ENCODE measurements around the gene TMEM101.

TMEM101 gene

DNA sequence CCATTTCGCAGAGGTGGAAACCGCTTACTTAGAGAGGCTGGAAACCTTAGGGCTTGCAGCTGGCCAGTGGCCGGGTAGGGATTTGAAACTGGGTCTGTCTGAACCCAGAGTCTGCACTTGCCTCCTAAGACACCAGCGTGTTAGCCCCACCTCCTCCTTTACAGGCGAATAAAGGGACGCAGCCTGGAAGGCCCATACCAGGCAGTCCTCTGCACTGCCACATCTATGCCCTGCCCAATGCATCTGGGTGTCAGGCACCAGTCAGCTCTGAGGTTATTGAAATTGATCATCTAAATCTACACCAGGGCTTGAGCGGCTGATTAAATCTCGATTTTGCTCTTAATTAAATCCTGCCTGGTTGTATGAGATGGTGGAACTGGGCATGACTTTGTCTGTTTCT is 30.2 kb downstream of the TMEM101 start:
- peak overlapping the region; percentile 37 for H2AFZ ChIP-seq (ENCODE audit: low read depth, low read length)
- no peak overlapping the region for H3K27ac ChIP-seq (ENCODE audit: low read length, poor library complexity, severe bottlenecking)
- no peak overlapping the region for H2AK5ac ChIP-seq (ENCODE audit: low read length, severe bottlenecking)
- no peak overlapping the region for H2BK5ac ChIP-seq (ENCODE audit: low read depth, low read length, poor library complexity, severe bottlenecking)
- H3K4me2 ChIP-seq (ENCODE audit: low read length, poor library complexity, severe bottlenecking) = peak overlapping the region; percentile 97
- no peak overlapping the region for H2BK12ac ChIP-seq (ENCODE audit: low read length in 2 of 2)
- no peak overlapping the region for H2BK120ac ChIP-seq (ENCODE audit: low read depth, low read length)
- H3K36me3 ChIP-seq (ENCODE audit: control insufficient read depth in 1 of 2, insufficient read depth in 2 of 2, low read depth in 1 of 2, low read length in 2 of 2) = no peaks in the 10 kb centered on the region
- H3K14ac ChIP-seq (ENCODE audit: low read length in 2 of 2) = no peak overlapping the region
- 40% methylated on average over 8 of the region's 8 CpGs for WGBS
- H4K91ac ChIP-seq (ENCODE audit: low read length) = no peak overlapping the region
- peaks cover 43 to 45% of the 10 kb centered on the region in 2 experiments for H3K27me3 ChIP-seq (ENCODE audit: control insufficient read depth in 1 of 2, insufficient read depth in 1 of 2, low read length in 2 of 2)
- no peak overlapping the region for H4K8ac ChIP-seq (ENCODE audit: low read length)
- no peak for DNase-seq
- no peak overlapping the region for H3K23ac ChIP-seq (ENCODE audit: low read length in 2 of 2)
- no peak overlapping the region for H3K18ac ChIP-seq (ENCODE audit: low read depth in 1 of 2, low read length in 2 of 2)
- H3K9me3 ChIP-seq (ENCODE audit: control insufficient read depth, low read length) = no peaks in the 10 kb centered on the region
- H3K4me3 ChIP-seq (ENCODE audit: insufficient read depth in 1 of 2, low read depth in 1 of 2, low read length in 2 of 2) = peak overlapping the region in 1 of 2 experiments; percentile 70
- H3K4ac ChIP-seq (ENCODE audit: low read depth in 1 of 2, low read length in 2 of 2) = no peak overlapping the region
- peak overlapping the region; percentile 71 for H3K9ac ChIP-seq (ENCODE audit: low read length)
- H3K4me1 ChIP-seq (ENCODE audit: control insufficient read depth, insufficient read depth, low read depth, low read length) = peaks cover 12% of the 10 kb centered on the region
- no peaks in the 10 kb centered on the region for H3K79me1 ChIP-seq (replicated peaks; ENCODE audit: low read length, poor library complexity, severe bottlenecking)
- H2BK15ac ChIP-seq (ENCODE audit: low read depth, poor library complexity, severe bottlenecking) = no peak overlapping the region

DNA sequence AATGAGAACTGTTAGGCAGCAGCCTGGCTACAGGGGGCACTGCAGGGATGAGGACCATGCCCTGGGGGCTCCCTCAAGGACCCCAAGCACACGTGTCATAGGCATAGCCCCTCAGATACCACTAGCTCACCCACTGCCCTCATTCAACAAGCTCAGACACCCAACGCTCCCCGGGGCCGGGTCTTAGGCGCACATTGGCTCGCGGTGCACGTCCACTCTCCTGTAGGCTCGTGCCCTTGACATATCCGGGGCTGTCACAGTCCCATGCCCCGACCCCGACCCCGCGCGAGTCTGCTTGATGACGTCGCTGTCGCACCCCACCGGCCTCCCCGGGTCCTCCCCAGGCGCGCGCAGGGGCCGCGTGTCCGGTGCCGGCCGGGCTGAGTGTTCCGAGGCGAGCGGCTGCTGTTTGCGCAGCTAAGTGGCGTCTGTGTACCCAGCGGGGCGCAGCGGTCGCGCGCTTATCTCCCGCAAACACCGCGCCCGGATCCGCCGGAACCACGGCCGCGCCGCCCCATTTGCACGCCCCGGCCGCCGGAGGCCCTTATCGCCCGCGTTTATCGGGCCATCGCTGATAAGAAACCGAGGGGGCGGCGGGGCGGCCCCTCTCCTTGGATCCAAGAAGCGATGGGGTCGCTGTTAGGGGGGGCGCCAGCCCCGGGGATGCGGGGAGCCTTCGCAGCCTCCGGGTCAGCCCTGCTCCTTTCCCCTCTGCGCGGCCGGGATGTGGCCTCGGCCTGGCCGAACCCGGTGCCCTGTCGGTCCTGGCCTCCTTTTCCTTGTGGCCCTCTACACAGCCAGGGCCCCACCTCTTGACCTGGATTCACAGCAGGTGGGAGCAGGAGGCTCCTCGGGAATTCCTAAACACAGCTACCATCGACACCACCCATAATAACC is 31.0 kb downstream of the TMEM101 start:
- 1% methylated on average over 78 of the region's 78 CpGs for WGBS
- no peaks in the 10 kb centered on the region for H3K36me3 ChIP-seq (ENCODE audit: control insufficient read depth in 1 of 2, insufficient read depth in 2 of 2, low read depth in 1 of 2, low read length in 2 of 2)

DNA sequence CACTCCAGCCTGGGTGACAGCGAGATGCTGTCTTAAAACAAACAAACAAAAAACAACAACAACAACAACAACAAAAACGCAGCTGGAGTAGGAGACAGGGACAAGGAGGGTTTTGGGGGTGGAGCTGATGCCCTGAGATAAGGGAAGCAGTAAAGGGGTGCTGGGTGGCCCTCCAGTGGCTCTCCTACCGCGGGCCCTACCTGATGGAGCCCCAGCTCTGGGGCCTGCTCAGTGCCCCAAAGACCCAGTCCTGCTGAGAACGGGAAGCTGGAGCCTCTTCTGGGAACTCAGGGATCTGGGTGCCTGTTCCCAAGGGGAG is 31.6 kb downstream of the TMEM101 start:
- no peak for DNase-seq
- Histone ChIP-seq H2AFZ (ENCODE audit: low read depth, low read length) (no peak overlapping the region), H4K91ac (ENCODE audit: low read length) (peak overlapping the region; percentile 29), H3K79me1 (replicated peaks; ENCODE audit: low read length, poor library complexity, severe bottlenecking) (no peaks in the 10 kb centered on the region), H3K27ac (ENCODE audit: low read length, poor library complexity, severe bottlenecking) (no peak overlapping the region), H2AK5ac (ENCODE audit: low read length, severe bottlenecking) (no peak overlapping the region), H3K9me3 (ENCODE audit: control insufficient read depth, low read length) (no peaks in the 10 kb centered on the region), H3K9ac (ENCODE audit: low read length) (no peak overlapping the region), H3K23ac (ENCODE audit: low read length in 2 of 2) (no peak overlapping the region), H2BK15ac (ENCODE audit: low read depth, poor library complexity, severe bottlenecking) (no peak overlapping the region), H3K36me3 (ENCODE audit: control insufficient read depth in 1 of 2, insufficient read depth in 2 of 2, low read depth in 1 of 2, low read length in 2 of 2) (no peaks in the 10 kb centered on the region), H3K4ac (ENCODE audit: low read depth in 1 of 2, low read length in 2 of 2) (no peak overlapping the region), H2BK12ac (ENCODE audit: low read length in 2 of 2) (no peak overlapping the region), H2BK120ac (ENCODE audit: low read depth, low read length) (no peak overlapping the region), H3K14ac (ENCODE audit: low read length in 2 of 2) (no peak overlapping the region), H2BK5ac (ENCODE audit: low read depth, low read length, poor library complexity, severe bottlenecking) (no peak overlapping the region), H3K4me3 (ENCODE audit: insufficient read depth in 1 of 2, low read depth in 1 of 2, low read length in 2 of 2) (peak overlapping the region; percentile 62 to 70), H3K27me3 (ENCODE audit: control insufficient read depth in 1 of 2, insufficient read depth in 1 of 2, low read length in 2 of 2) (peaks cover 43 to 56% of the 10 kb centered on the region in 2 experiments), H3K4me2 (ENCODE audit: low read length, poor library complexity, severe bottlenecking) (peak overlapping the region; percentile 97), H4K8ac (ENCODE audit: low read length) (peak overlapping the region; percentile 56), H3K4me1 (ENCODE audit: control insufficient read depth, insufficient read depth, low read depth, low read length) (peaks cover 12% of the 10 kb centered on the region), H3K18ac (ENCODE audit: low read depth in 1 of 2, low read length in 2 of 2) (no peak overlapping the region)
- WGBS = 39% methylated on average over 4 of the region's 5 CpGs

More for the DNA sequence above, 31.0 kb downstream of the TMEM101 start:
- no peak overlapping the region for H2BK5ac ChIP-seq (ENCODE audit: low read depth, low read length, poor library complexity, severe bottlenecking)
- H2BK12ac ChIP-seq (ENCODE audit: low read length in 2 of 2) = no peak overlapping the region
- peak overlapping the region; percentile 62 to 70 for H3K4me3 ChIP-seq (ENCODE audit: insufficient read depth in 1 of 2, low read depth in 1 of 2, low read length in 2 of 2)
- H3K4me2 ChIP-seq (ENCODE audit: low read length, poor library complexity, severe bottlenecking) = peak overlapping the region; percentile 97
- no peak overlapping the region for H3K27ac ChIP-seq (ENCODE audit: low read length, poor library complexity, severe bottlenecking)
- peak overlapping the region in 1 of 2 experiments; percentile 44 for H3K18ac ChIP-seq (ENCODE audit: low read depth in 1 of 2, low read length in 2 of 2)
- H2AFZ ChIP-seq (ENCODE audit: low read depth, low read length) = no peak overlapping the region
- H3K79me1 ChIP-seq (replicated peaks; ENCODE audit: low read length, poor library complexity, severe bottlenecking) = no peaks in the 10 kb centered on the region
- H3K9me3 ChIP-seq (ENCODE audit: control insufficient read depth, low read length) = no peaks in the 10 kb centered on the region
- no peak overlapping the region for H2AK5ac ChIP-seq (ENCODE audit: low read length, severe bottlenecking)
- peaks cover 43 to 53% of the 10 kb centered on the region in 2 experiments for H3K27me3 ChIP-seq (ENCODE audit: control insufficient read depth in 1 of 2, insufficient read depth in 1 of 2, low read length in 2 of 2)
- peak overlapping the region; percentile 56 for H4K8ac ChIP-seq (ENCODE audit: low read length)
- no peak for DNase-seq
- peak overlapping the region in 1 of 2 experiments; percentile 42 for H3K14ac ChIP-seq (ENCODE audit: low read length in 2 of 2)
- H3K23ac ChIP-seq (ENCODE audit: low read length in 2 of 2) = peak overlapping the region in 1 of 2 experiments; percentile 64
- no peak overlapping the region for H3K4ac ChIP-seq (ENCODE audit: low read depth in 1 of 2, low read length in 2 of 2)
- H4K91ac ChIP-seq (ENCODE audit: low read length) = peak overlapping the region; percentile 29
- no peak overlapping the region for H2BK15ac ChIP-seq (ENCODE audit: low read depth, poor library complexity, severe bottlenecking)
- H3K9ac ChIP-seq (ENCODE audit: low read length) = peak overlapping the region; percentile 71
- H2BK120ac ChIP-seq (ENCODE audit: low read depth, low read length) = no peak overlapping the region
- H3K4me1 ChIP-seq (ENCODE audit: control insufficient read depth, insufficient read depth, low read depth, low read length) = peaks cover 12% of the 10 kb centered on the region

DNA sequence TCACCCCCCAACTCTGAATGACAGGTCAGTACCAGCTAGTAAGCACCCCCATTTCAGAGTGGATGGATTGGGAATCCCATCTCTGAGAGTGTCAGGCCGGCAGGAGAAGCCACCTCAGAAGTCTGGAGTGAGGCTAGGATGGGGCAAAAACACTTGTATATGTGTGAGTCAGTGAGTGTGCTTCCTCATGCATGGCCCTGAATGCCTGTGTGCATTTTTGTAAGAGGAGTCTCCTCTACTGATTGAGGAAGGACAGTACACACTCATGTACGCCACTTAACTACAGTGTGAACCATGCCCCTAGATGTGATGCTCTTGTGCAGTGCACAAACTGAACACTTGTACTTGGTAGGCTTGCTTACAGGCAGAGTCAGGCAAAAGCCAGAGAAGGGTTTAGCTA is 32.6 kb downstream of the TMEM101 start:
- Histone ChIP-seq H3K4me1 (ENCODE audit: control insufficient read depth, insufficient read depth, low read depth, low read length) (peaks cover 12% of the 10 kb centered on the region), H3K27me3 (ENCODE audit: control insufficient read depth in 1 of 2, insufficient read depth in 1 of 2, low read length in 2 of 2) (peaks cover 45 to 56% of the 10 kb centered on the region in 2 experiments), H2BK12ac (ENCODE audit: low read length in 2 of 2) (no peak overlapping the region), H2BK120ac (ENCODE audit: low read depth, low read length) (no peak overlapping the region), H3K23ac (ENCODE audit: low read length in 2 of 2) (no peak overlapping the region), H2BK5ac (ENCODE audit: low read depth, low read length, poor library complexity, severe bottlenecking) (no peak overlapping the region), H2AK5ac (ENCODE audit: low read length, severe bottlenecking) (no peak overlapping the region), H4K8ac (ENCODE audit: low read length) (no peak overlapping the region), H2AFZ (ENCODE audit: low read depth, low read length) (no peak overlapping the region), H3K4ac (ENCODE audit: low read depth in 1 of 2, low read length in 2 of 2) (no peak overlapping the region), H3K79me1 (replicated peaks; ENCODE audit: low read length, poor library complexity, severe bottlenecking) (no peaks in the 10 kb centered on the region), H4K91ac (ENCODE audit: low read length) (no peak overlapping the region), H2BK15ac (ENCODE audit: low read depth, poor library complexity, severe bottlenecking) (no peak overlapping the region), H3K27ac (ENCODE audit: low read length, poor library complexity, severe bottlenecking) (no peak overlapping the region), H3K9me3 (ENCODE audit: control insufficient read depth, low read length) (no peaks in the 10 kb centered on the region), H3K4me3 (ENCODE audit: insufficient read depth in 1 of 2, low read depth in 1 of 2, low read length in 2 of 2) (no peak overlapping the region), H3K18ac (ENCODE audit: low read depth in 1 of 2, low read length in 2 of 2) (no peak overlapping the region), H3K36me3 (ENCODE audit: control insufficient read depth in 1 of 2, insufficient read depth in 2 of 2, low read depth in 1 of 2, low read length in 2 of 2) (no peaks in the 10 kb centered on the region), H3K14ac (ENCODE audit: low read length in 2 of 2) (no peak overlapping the region), H3K9ac (ENCODE audit: low read length) (no peak overlapping the region), H3K4me2 (ENCODE audit: low read length, poor library complexity, severe bottlenecking) (no peak overlapping the region)
- WGBS = 91% methylated on average over 2 of the region's 2 CpGs
- no peak for DNase-seq
